GM12891 (cell line): ENCODE data around the gene ETS1.

Experiments used
- POLR2A ChIP-seq: IDR thresholded peaks from 2 replicates; pipeline ENCODE4 v1.6.1; 2011; ENCODE audit warnings: low read depth, low read length, control low read depth
- POLR2AphosphoS5 ChIP-seq: IDR thresholded peaks from 2 replicates; pipeline ENCODE4 v1.6.1; 2011; ENCODE audit warnings: low read depth, low read length, control low read depth
- SPI1 ChIP-seq: IDR thresholded peaks from 2 replicates; pipeline ENCODE4 v1.6.1; 2011; ENCODE audit warnings: low read depth, low read length, control low read depth
- TAF1 ChIP-seq: IDR thresholded peaks from 2 replicates; pipeline ENCODE4 v1.6.1; 2011; ENCODE audit warnings: low read depth, low read length, control low read depth

DNA sequence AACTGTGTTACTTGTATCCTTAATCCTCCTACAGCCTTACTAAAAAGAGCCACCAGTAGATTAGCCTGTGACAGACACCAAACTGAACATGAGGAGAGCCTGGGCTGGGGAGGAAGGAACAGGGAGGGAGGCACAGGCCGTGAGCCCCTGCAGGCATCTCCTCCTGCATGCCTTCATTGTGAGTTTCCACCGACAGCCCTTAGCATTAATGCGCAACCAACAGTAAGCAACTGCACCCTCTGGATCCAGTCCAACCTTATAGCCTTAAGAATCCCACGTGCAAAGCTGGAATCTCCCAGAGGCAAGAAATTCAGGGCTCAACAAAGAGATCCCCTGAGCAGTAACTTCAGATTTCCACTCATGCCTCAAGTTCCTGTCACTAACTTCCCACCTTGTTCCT, 84.6 kb downstream of the ETS1 start:
- TF ChIP-seq POLR2AphosphoS5 = no peak
- no peak for TF ChIP-seq POLR2A
- TF ChIP-seq TAF1 = no peak
- TF ChIP-seq SPI1 = no peak
